ENCODE measurements around the gene THRB. TPM values are rescaled to one million over a fixed set of nuclear protein-coding genes. Genes with fewer than 3 reads are reported as not detected.

Gene THRB
- total and polyA plus RNA-seq, 8 donors = 3.6 to 47.3 (median 14.5) TPM

GRCh38 chr3:24457719-24458118, 36.9 kb downstream of the THRB start:
- Histone ChIP-seq H3K36me3 (no peaks in the 10 kb centered on the region), H3K27ac (no peak overlapping the region), H3K4me3 (no peak overlapping the region), H3K9me3 (no peaks in the 10 kb centered on the region), H3K27me3 (no peaks in the 10 kb centered on the region), H3K4me1 (peaks cover 0 to 23% (median 10%) of the 10 kb centered on the region in 4 donors)
- TF ChIP-seq, protein P1, sequence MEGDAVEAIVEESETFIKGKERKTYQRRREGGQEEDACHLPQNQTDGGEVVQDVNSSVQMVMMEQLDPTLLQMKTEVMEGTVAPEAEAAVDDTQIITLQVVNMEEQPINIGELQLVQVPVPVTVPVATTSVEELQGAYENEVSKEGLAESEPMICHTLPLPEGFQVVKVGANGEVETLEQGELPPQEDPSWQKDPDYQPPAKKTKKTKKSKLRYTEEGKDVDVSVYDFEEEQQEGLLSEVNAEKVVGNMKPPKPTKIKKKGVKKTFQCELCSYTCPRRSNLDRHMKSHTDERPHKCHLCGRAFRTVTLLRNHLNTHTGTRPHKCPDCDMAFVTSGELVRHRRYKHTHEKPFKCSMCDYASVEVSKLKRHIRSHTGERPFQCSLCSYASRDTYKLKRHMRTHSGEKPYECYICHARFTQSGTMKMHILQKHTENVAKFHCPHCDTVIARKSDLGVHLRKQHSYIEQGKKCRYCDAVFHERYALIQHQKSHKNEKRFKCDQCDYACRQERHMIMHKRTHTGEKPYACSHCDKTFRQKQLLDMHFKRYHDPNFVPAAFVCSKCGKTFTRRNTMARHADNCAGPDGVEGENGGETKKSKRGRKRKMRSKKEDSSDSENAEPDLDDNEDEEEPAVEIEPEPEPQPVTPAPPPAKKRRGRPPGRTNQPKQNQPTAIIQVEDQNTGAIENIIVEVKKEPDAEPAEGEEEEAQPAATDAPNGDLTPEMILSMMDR (IDR thresholded peaks at IDR 0.05) = no peak
- TF ChIP-seq POLR2AphosphoS5 (IDR thresholded peaks at IDR 0.05) (no peak), EP300 (IDR thresholded peaks at IDR 0.05) (no peak), POLR2A (IDR thresholded peaks at IDR 0.05) (no peak)
- DNase-seq = no peak
- intact Hi-C loops (cut with DNase I; ENCODE audit: low total_unique reads) = no loop called here
- WGBS, 5 donors = 61 to 82% (median 63%) methylated on average over 2 of the region's 2 CpGs

- Histone ChIP-seq H3K9me3 (no peaks in the 10 kb centered on the region), H3K27me3 (no peaks in the 10 kb centered on the region), H3K4me1 (peaks cover 3 to 37% (median 23%) of the 10 kb centered on the region in 4 donors), H3K36me3 (no peaks in the 10 kb centered on the region), H3K4me3 (no peak overlapping the region), H3K27ac (no peak overlapping the region)
- TF ChIP-seq POLR2A (IDR thresholded peaks at IDR 0.05) (no peak), EP300 (IDR thresholded peaks at IDR 0.05) (no peak), POLR2AphosphoS5 (IDR thresholded peaks at IDR 0.05) (no peak)
- TF ChIP-seq, protein P1 (IDR thresholded peaks at IDR 0.05) = no peak
- no peak for DNase-seq
- 50 to 63% (median 55%) methylated on average over 3 of the region's 3 CpGs for WGBS, 5 donors
- intact Hi-C loops (cut with DNase I; ENCODE audit: low total_unique reads) = no loop called here
Measured at GRCh38 chr3:24454856-24455255, 39.8 kb downstream of the THRB start.

GRCh38 chr3:24454393-24454792, 40.3 kb downstream of the THRB start:
- Histone ChIP-seq H3K27ac (no peak overlapping the region), H3K4me1 (peaks cover 3 to 42% (median 27%) of the 10 kb centered on the region in 4 donors), H3K36me3 (no peaks in the 10 kb centered on the region), H3K4me3 (no peak overlapping the region), H3K27me3 (no peaks in the 10 kb centered on the region), H3K9me3 (no peaks in the 10 kb centered on the region)
- TF ChIP-seq, protein P1 (IDR thresholded peaks at IDR 0.05) = no peak
- TF ChIP-seq EP300 (IDR thresholded peaks at IDR 0.05) (no peak), POLR2A (IDR thresholded peaks at IDR 0.05) (no peak), POLR2AphosphoS5 (IDR thresholded peaks at IDR 0.05) (no peak)
- DNase-seq = no peak
- intact Hi-C loops (cut with DNase I; ENCODE audit: low total_unique reads) = no loop called here

GRCh38 chr3:24451461-24452099, 43.1 kb downstream of the THRB start:
- peak in 1 of 2 donors; percentile 36 for DNase-seq
- Histone ChIP-seq H3K27ac (peak overlapping the region in 4 of 5 donors; percentile 18 to 49 (median 34)), H3K4me3 (no peak overlapping the region), H3K4me1 (peaks cover 3 to 67% (median 46%) of the 10 kb centered on the region in 4 donors), H3K9me3 (no peaks in the 10 kb centered on the region), H3K36me3 (no peaks in the 10 kb centered on the region), H3K27me3 (no peaks in the 10 kb centered on the region)
- TF ChIP-seq POLR2A (IDR thresholded peaks at IDR 0.05) (no peak), POLR2AphosphoS5 (IDR thresholded peaks at IDR 0.05) (peak in 1 of 3 donors; percentile 38)
- WGBS, 5 donors = 48 to 70% (median 54%) methylated on average over 7 of the region's 7 CpGs
- intact Hi-C loops (cut with DNase I; ENCODE audit: low total_unique reads) = no loop called here
